ENCODE results near the gene KIF3B. TPM values are rescaled to one million over a fixed set of nuclear protein-coding genes. Genes with fewer than 3 reads are reported as not detected.

Gene KIF3B
- total and polyA plus RNA-seq, 2 of the 13 experiments (the other 11 are each of a cell fraction or from before 2014, with no cell fraction given) = 23.6 to 28.8 TPM

DNA sequence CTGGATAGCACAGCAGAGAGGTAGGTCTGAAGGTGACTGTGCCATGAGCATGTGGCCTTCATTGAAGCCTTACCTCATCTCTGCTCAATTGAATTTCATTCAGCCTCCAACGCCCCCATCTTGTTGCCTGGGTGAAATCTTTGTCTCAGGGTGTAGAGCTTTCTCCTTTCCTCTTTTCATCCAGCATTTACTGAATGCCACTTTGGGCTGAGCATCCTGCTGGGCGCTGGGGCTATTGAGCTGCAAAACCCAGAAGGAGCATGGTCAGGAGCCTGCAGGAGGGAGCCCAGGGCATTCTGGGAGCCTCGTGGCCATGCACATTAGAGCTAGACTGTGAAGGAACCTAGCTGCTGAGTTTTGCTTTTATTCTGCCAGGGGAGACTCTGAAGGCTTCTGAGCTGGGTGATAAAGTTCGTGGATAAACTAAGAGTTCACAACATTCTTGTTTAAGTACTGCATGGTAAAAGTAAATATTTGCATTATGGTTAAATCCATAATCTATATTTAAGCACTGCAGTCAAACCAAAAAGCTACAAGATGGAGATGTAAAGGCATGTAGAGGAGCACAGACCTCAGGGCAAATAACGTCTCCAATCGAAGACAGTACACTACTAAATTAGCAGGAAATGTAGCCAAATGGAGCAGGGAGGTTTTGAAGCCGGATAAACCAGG is 67.5 kb downstream of the KIF3B start (continued):
- TF ChIP-seq ZNF776 (CRISPR knock-in tag; IDR thresholded peaks at IDR 0.05) (no peak), ISX (CRISPR knock-in tag; conservative IDR thresholded peaks at IDR 0.05) (no peak), ZNF230 (CRISPR knock-in tag; IDR thresholded peaks at IDR 0.05) (0 out of 2 replicates have a peak, but pooled peaks have one; percentile 37), SKIL (CRISPR knock-in tag; IDR thresholded peaks at IDR 0.05; ENCODE audit: borderline replicate concordance) (peak; percentile 40; the same call in 1 of the 2 replicates), ZFP36L1 (CRISPR knock-in tag; IDR thresholded peaks at IDR 0.05) (no peak), HOXA7 (CRISPR knock-in tag; IDR thresholded peaks at IDR 0.05) (0 out of 2 replicates have a peak, but pooled peaks have one; percentile 56), ZNF180 (CRISPR knock-in tag; IDR thresholded peaks at IDR 0.05; ENCODE audit: borderline replicate concordance, low read depth) (no peak), HES4 (CRISPR knock-in tag; IDR thresholded peaks at IDR 0.05; ENCODE audit: borderline replicate concordance) (no peak), ZNF143 (CRISPR knock-in tag; IDR thresholded peaks at IDR 0.05) (peak; percentile 84), CHD4 (IDR thresholded peaks at IDR 0.05; ENCODE audit: borderline replicate concordance, low read length) (no peak), ZNF75D (CRISPR knock-in tag; IDR thresholded peaks at IDR 0.05; ENCODE audit: borderline replicate concordance) (no peak), E2F5 (CRISPR knock-in tag; conservative IDR thresholded peaks at IDR 0.05) (no peak), DPF2 (CRISPR knock-in tag; IDR thresholded peaks at IDR 0.05; ENCODE audit: borderline replicate concordance, low read depth) (peak; percentile 29; the same call in 1 of the 2 replicates), PPARG (CRISPR knock-in tag; conservative IDR thresholded peaks at IDR 0.05) (0 out of 2 replicates have a peak, but pooled peaks have one; percentile 11), RNF219 (CRISPR knock-in tag; IDR thresholded peaks at IDR 0.05) (no peak), TAF15 (IDR thresholded peaks at IDR 0.05; ENCODE audit: low read depth, low read length, poor library complexity, severe bottlenecking) (no peak)
- TF ChIP-seq, protein P1, sequence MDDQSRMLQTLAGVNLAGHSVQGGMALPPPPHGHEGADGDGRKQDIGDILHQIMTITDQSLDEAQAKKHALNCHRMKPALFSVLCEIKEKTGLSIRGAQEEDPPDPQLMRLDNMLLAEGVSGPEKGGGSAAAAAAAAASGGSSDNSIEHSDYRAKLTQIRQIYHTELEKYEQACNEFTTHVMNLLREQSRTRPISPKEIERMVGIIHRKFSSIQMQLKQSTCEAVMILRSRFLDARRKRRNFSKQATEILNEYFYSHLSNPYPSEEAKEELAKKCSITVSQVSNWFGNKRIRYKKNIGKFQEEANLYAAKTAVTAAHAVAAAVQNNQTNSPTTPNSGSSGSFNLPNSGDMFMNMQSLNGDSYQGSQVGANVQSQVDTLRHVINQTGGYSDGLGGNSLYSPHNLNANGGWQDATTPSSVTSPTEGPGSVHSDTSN (CRISPR knock-in tag; IDR thresholded peaks at IDR 0.05; ENCODE audit: borderline replicate concordance) = no peak
- TF ChIP-seq, protein P2, sequence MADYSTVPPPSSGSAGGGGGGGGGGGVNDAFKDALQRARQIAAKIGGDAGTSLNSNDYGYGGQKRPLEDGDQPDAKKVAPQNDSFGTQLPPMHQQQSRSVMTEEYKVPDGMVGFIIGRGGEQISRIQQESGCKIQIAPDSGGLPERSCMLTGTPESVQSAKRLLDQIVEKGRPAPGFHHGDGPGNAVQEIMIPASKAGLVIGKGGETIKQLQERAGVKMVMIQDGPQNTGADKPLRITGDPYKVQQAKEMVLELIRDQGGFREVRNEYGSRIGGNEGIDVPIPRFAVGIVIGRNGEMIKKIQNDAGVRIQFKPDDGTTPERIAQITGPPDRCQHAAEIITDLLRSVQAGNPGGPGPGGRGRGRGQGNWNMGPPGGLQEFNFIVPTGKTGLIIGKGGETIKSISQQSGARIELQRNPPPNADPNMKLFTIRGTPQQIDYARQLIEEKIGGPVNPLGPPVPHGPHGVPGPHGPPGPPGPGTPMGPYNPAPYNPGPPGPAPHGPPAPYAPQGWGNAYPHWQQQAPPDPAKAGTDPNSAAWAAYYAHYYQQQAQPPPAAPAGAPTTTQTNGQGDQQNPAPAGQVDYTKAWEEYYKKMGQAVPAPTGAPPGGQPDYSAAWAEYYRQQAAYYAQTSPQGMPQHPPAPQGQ (CRISPR knock-in tag; IDR thresholded peaks at IDR 0.05; ENCODE audit: borderline replicate concordance) = no peak
- TF ChIP-seq, protein P3, sequence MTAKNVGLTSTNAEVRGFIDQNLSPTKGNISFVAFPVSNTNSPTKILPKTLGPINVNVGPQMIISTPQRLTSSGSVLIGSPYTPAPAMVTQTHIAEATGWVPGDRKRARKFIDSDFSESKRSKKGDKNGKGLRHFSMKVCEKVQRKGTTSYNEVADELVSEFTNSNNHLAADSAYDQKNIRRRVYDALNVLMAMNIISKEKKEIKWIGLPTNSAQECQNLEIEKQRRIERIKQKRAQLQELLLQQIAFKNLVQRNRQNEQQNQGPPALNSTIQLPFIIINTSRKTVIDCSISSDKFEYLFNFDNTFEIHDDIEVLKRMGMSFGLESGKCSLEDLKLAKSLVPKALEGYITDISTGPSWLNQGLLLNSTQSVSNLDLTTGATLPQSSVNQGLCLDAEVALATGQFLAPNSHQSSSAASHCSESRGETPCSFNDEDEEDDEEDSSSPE (CRISPR knock-in tag; IDR thresholded peaks at IDR 0.05) = peak; percentile 59; the same call in 1 of the 2 replicates
